Neuronal stem cell (in vitro differentiated cells): ENCODE measurements around the gene USP15.

Source experiments
- DNase-seq: peaks from one replicate; pipeline ENCODE4 v3.0.0-alpha.2; 2013; ENCODE audit warnings: low spot score
- H2AFZ ChIP-seq: one replicate; pipeline ENCODE4 v1.6.1; 2013; ENCODE audit warnings: mild to moderate bottlenecking, low read length, inconsistent platforms
- H2AK5ac ChIP-seq: 2 replicates; pipeline ENCODE4 v1.6.1; 2013; ENCODE audit warnings: low read depth, mild to moderate bottlenecking, inconsistent platforms, low read length, moderate library complexity, mixed read lengths
- H2BK120ac ChIP-seq: 2 replicates; pipeline ENCODE4 v1.6.1; 2013; ENCODE audit warnings: low read depth, mild to moderate bottlenecking, inconsistent platforms, low read length, moderate library complexity, mixed read lengths
- H2BK12ac ChIP-seq: one replicate; pipeline ENCODE4 v1.6.1; 2013; ENCODE audit warnings: low read length, inconsistent platforms
- H2BK15ac ChIP-seq: 2 replicates; pipeline ENCODE4 v1.6.1; 2013; ENCODE audit warnings: mild to moderate bottlenecking, low read length, inconsistent platforms, mixed read lengths
- H2BK5ac ChIP-seq: one replicate; pipeline ENCODE4 v1.6.1; 2013; ENCODE audit warnings: inconsistent platforms, mild to moderate bottlenecking, low read length, moderate library complexity
- H3K14ac ChIP-seq: one replicate; pipeline ENCODE4 v1.6.1; 2013; ENCODE audit warnings: low read length, inconsistent platforms
- H3K18ac ChIP-seq: 2 replicates; pipeline ENCODE4 v1.6.1; 2013; ENCODE audit warnings: low read length, inconsistent platforms
- H3K23ac ChIP-seq: 2 replicates; pipeline ENCODE4 v1.6.1; 2013; ENCODE audit warnings: low read depth, mild to moderate bottlenecking, mixed read lengths, low read length, inconsistent platforms; ENCODE audit not compliant: poor library complexity
- H3K27ac ChIP-seq: replicated peaks from 3 replicates; pipeline ENCODE4 v1.5.1; 2013; ENCODE audit warnings: low read length, inconsistent platforms
- H3K27me3 ChIP-seq, 3 experiments: 2 replicates each; pipeline ENCODE4 v1.6.1; 2013; ENCODE audit warnings: low read length in 3 of 3, mild to moderate bottlenecking in 2 of 3, inconsistent platforms in 1 of 3, low read depth in 1 of 3, mixed read lengths in 1 of 3, moderate library complexity in 1 of 3; ENCODE audit not compliant: control insufficient read depth in 3 of 3, insufficient read depth in 3 of 3
- H3K36me3 ChIP-seq, 2 donors: replicated peaks in 1 of 2; 2 replicates each; pipeline ENCODE4 v1.6.1; 2013; ENCODE audit warnings: low read length in 2 of 2; ENCODE audit not compliant: control insufficient read depth in 2 of 2, insufficient read depth in 2 of 2
- H3K4ac ChIP-seq: 2 replicates; pipeline ENCODE4 v1.6.1; 2013; ENCODE audit warnings: inconsistent platforms, mild to moderate bottlenecking, low read length, moderate library complexity
- H3K4me1 ChIP-seq, 2 donors: 1 replicate in 1 of 2; 2 replicates in 1 of 2; pipeline ENCODE4 v1.6.1; 2013; ENCODE audit warnings: low read length in 2 of 2, low read depth in 1 of 2; ENCODE audit not compliant: control insufficient read depth in 2 of 2, insufficient read depth in 1 of 2
- H3K4me2 ChIP-seq: one replicate; pipeline ENCODE4 v1.6.1; 2013; ENCODE audit warnings: mild to moderate bottlenecking, low read length, inconsistent platforms; ENCODE audit not compliant: insufficient read depth, poor library complexity, severe bottlenecking
- H3K4me3 ChIP-seq, 2 donors: 2 replicates each; pipeline ENCODE4 v1.5.1; 2013; ENCODE audit warnings: low read length in 2 of 2, mild to moderate bottlenecking in 2 of 2, inconsistent platforms in 1 of 2, moderate library complexity in 1 of 2
- H3K79me1 ChIP-seq: one replicate; pipeline ENCODE4 v1.6.1; 2013; ENCODE audit warnings: low read depth, mild to moderate bottlenecking, inconsistent platforms, low read length, moderate library complexity
- H3K9ac ChIP-seq: one replicate; pipeline ENCODE4 v1.6.1; 2013; ENCODE audit warnings: mild to moderate bottlenecking, low read depth, low read length, inconsistent platforms; ENCODE audit not compliant: poor library complexity
- H3K9me3 ChIP-seq, 2 donors: replicated peaks in 1 of 2; 2 replicates each; pipeline versions ENCODE3 to v1.6.1; 2013; ENCODE audit warnings: low read length in 2 of 2, mild to moderate bottlenecking in 2 of 2, inconsistent platforms in 1 of 2, low read depth in 1 of 2, mixed read lengths in 1 of 2, moderate library complexity in 1 of 2; ENCODE audit not compliant: control insufficient read depth in 2 of 2, insufficient read depth in 1 of 2
- H4K8ac ChIP-seq: one replicate; pipeline ENCODE4 v1.6.1; 2013; ENCODE audit warnings: low read depth, mild to moderate bottlenecking, inconsistent platforms, low read length, moderate library complexity
- H4K91ac ChIP-seq: one replicate; pipeline ENCODE4 v1.6.1; 2013; ENCODE audit warnings: low read length, low read depth, mild to moderate bottlenecking, inconsistent platforms; ENCODE audit not compliant: poor library complexity
- WGBS, 2 donors: extraction: QIAGEN DNeasy Blood & Tissue Kit; methylation state at CpG; one replicate each; pipeline ENCODE4 v1.1.7; 2013; ENCODE audit warnings: missing lambda C conversion rate in 2 of 2, mixed read lengths in 1 of 2; ENCODE audit not compliant: insufficient read length in 2 of 2, insufficient replicate concordance in 1 of 2; ENCODE audit errors: extremely low coverage in 2 of 2; 5-methylcytosine and 5-hydroxymethylcytosine counted together

The USP15 gene

GRCh38 chr12:62301080-62301798 is 41.0 kb downstream of the USP15 start:
- no CpG with 5 or more reads among the region's 6 CpGs for WGBS, 2 donors
- H3K27ac ChIP-seq: no peak overlapping the region

GRCh38 chr12:62301799-62302133 is 41.6 kb downstream of the USP15 start:
- H3K23ac ChIP-seq: no peak overlapping the region
- no peaks in the 10 kb centered on the region for H3K27me3 ChIP-seq
- no peak overlapping the region for H3K4ac ChIP-seq
- H3K9me3 ChIP-seq: peaks cover 3 to 31% of the 10 kb centered on the region in 2 donors
- no peak overlapping the region for H2BK120ac ChIP-seq
- no peak overlapping the region for H2BK12ac ChIP-seq
- peaks cover 5 to 66% of the 10 kb centered on the region in 2 donors for H3K36me3 ChIP-seq
- H4K91ac ChIP-seq: no peak overlapping the region
- H2AK5ac ChIP-seq: no peak overlapping the region
- no peak overlapping the region for H3K9ac ChIP-seq
- H3K27ac ChIP-seq: no peak overlapping the region
- DNase-seq: no peak
- H3K4me2 ChIP-seq: no peak overlapping the region
- no peak overlapping the region for H3K18ac ChIP-seq
- H3K79me1 ChIP-seq: no peaks in the 10 kb centered on the region
- no peak overlapping the region for H4K8ac ChIP-seq
- H2BK15ac ChIP-seq: no peak overlapping the region
- WGBS, 2 donors: no CpG with 5 or more reads among the region's 1 CpG
- no peak overlapping the region for H3K4me3 ChIP-seq
- H2BK5ac ChIP-seq: no peak overlapping the region
- H3K14ac ChIP-seq: no peak overlapping the region
- no peak overlapping the region for H2AFZ ChIP-seq
- H3K4me1 ChIP-seq: no peaks in the 10 kb centered on the region

More at GRCh38 chr12:62301080-62301798, 41.0 kb downstream of the USP15 start:
- Histone ChIP-seq H2BK120ac (no peak overlapping the region), H2BK12ac (no peak overlapping the region), H2AFZ (no peak overlapping the region), H3K79me1 (no peaks in the 10 kb centered on the region), H3K9ac (no peak overlapping the region), H2BK5ac (no peak overlapping the region), H4K8ac (no peak overlapping the region), H3K27me3 (no peaks in the 10 kb centered on the region), H3K4me3 (no peak overlapping the region), H3K4me2 (no peak overlapping the region), H3K23ac (no peak overlapping the region), H2BK15ac (no peak overlapping the region), H3K4me1 (no peaks in the 10 kb centered on the region), H3K9me3 (peaks cover 3 to 28% of the 10 kb centered on the region in 2 donors), H2AK5ac (no peak overlapping the region), H3K36me3 (peaks cover 5 to 68% of the 10 kb centered on the region in 2 donors), H3K4ac (no peak overlapping the region), H3K14ac (no peak overlapping the region), H3K18ac (no peak overlapping the region), H4K91ac (no peak overlapping the region)
- no peak for DNase-seq

GRCh38 chr12:62304560-62304959 is 44.4 kb downstream of the USP15 start:
- Histone ChIP-seq H2BK5ac (no peak overlapping the region), H2BK15ac (no peak overlapping the region), H3K9ac (no peak overlapping the region), H3K23ac (no peak overlapping the region), H3K4me1 (no peaks in the 10 kb centered on the region), H2AK5ac (no peak overlapping the region), H2AFZ (no peak overlapping the region), H3K4me3 (no peak overlapping the region), H2BK12ac (no peak overlapping the region), H4K91ac (no peak overlapping the region), H4K8ac (no peak overlapping the region), H3K9me3 (peaks cover 3 to 28% of the 10 kb centered on the region in 2 donors), H3K27ac (no peak overlapping the region), H2BK120ac (no peak overlapping the region), H3K79me1 (no peaks in the 10 kb centered on the region), H3K27me3 (no peaks in the 10 kb centered on the region), H3K18ac (no peak overlapping the region), H3K14ac (no peak overlapping the region), H3K4me2 (no peak overlapping the region), H3K4ac (no peak overlapping the region), H3K36me3 (peaks cover 5 to 60% of the 10 kb centered on the region in 2 donors)
- no CpG with 5 or more reads among the region's 3 CpGs for WGBS, 2 donors
- no peak for DNase-seq

- Histone ChIP-seq H3K79me1 (no peaks in the 10 kb centered on the region), H2BK120ac (no peak overlapping the region), H2BK5ac (no peak overlapping the region), H2BK15ac (no peak overlapping the region), H3K23ac (no peak overlapping the region), H2BK12ac (no peak overlapping the region), H4K91ac (no peak overlapping the region), H2AFZ (no peak overlapping the region), H3K36me3 (peaks cover 5 to 60% of the 10 kb centered on the region in 2 donors), H3K27me3 (no peaks in the 10 kb centered on the region), H3K4me1 (no peaks in the 10 kb centered on the region), H3K4me3 (no peak overlapping the region), H3K27ac (no peak overlapping the region), H3K4me2 (no peak overlapping the region), H2AK5ac (no peak overlapping the region), H3K4ac (no peak overlapping the region), H4K8ac (no peak overlapping the region), H3K9ac (no peak overlapping the region), H3K14ac (no peak overlapping the region), H3K9me3 (peaks cover 3 to 28% of the 10 kb centered on the region in 2 donors), H3K18ac (no peak overlapping the region)
- DNase-seq: no peak
- no CpG with 5 or more reads among the region's 8 CpGs for WGBS, 2 donors
These were observed 45.6 kb downstream of the USP15 start for GRCh38 chr12:62305778-62306177.
